ENCODE measurements around the gene LRRC8B.

- no peak for TF ChIP-seq USF1 (CRISPR knock-in tag; IDR thresholded peaks at IDR 0.05)
- TF ChIP-seq, protein P1, sequence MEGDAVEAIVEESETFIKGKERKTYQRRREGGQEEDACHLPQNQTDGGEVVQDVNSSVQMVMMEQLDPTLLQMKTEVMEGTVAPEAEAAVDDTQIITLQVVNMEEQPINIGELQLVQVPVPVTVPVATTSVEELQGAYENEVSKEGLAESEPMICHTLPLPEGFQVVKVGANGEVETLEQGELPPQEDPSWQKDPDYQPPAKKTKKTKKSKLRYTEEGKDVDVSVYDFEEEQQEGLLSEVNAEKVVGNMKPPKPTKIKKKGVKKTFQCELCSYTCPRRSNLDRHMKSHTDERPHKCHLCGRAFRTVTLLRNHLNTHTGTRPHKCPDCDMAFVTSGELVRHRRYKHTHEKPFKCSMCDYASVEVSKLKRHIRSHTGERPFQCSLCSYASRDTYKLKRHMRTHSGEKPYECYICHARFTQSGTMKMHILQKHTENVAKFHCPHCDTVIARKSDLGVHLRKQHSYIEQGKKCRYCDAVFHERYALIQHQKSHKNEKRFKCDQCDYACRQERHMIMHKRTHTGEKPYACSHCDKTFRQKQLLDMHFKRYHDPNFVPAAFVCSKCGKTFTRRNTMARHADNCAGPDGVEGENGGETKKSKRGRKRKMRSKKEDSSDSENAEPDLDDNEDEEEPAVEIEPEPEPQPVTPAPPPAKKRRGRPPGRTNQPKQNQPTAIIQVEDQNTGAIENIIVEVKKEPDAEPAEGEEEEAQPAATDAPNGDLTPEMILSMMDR (IDR thresholded peaks at IDR 0.05) = no peak
- TF ChIP-seq, protein P2, sequence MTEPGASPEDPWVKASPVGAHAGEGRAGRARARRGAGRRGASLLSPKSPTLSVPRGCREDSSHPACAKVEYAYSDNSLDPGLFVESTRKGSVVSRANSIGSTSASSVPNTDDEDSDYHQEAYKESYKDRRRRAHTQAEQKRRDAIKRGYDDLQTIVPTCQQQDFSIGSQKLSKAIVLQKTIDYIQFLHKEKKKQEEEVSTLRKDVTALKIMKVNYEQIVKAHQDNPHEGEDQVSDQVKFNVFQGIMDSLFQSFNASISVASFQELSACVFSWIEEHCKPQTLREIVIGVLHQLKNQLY (CRISPR knock-in tag; IDR thresholded peaks at IDR 0.05) = no peak
- TF ChIP-seq MYBL2 (CRISPR knock-in tag; IDR thresholded peaks at IDR 0.05) = no peak
- TF ChIP-seq SMAD4 (CRISPR knock-in tag; IDR thresholded peaks at IDR 0.05) = no peak
- TF ChIP-seq NR2C2 (CRISPR knock-in tag; IDR thresholded peaks at IDR 0.05) = no peak
- no peak for TF ChIP-seq PREB (CRISPR knock-in tag; IDR thresholded peaks at IDR 0.05; ENCODE audit: borderline replicate concordance)
Observed at GRCh38 chr1:89594096-89594740, 69.6 kb downstream of the LRRC8B start.

Data from WTC11 (cell line).